Posterior cingulate gyrus (tissue), 11 donors: Measurements from ENCODE around the gene FSD2.
"Not testable (repeated sequence)": the region's sequence is repeated elsewhere in the genome, so short reads cannot be mapped to it uniquely, and the experiment has no call there.

Experiments
- DNase-seq, 10 donors: peaks; one replicate each; pipeline versions ENCODE4 v3.0.0 to v3.0.0-alpha.2; 2020 to 2021; ENCODE audit warnings: mixed read lengths in 3 of 10
- intact Hi-C: fragments of 100-400 bp; cut with DNase I; formaldehyde crosslinking; loops from one replicate; pipeline ENCODE4 v1.15.1; 2023

Gene FSD2

DNA sequence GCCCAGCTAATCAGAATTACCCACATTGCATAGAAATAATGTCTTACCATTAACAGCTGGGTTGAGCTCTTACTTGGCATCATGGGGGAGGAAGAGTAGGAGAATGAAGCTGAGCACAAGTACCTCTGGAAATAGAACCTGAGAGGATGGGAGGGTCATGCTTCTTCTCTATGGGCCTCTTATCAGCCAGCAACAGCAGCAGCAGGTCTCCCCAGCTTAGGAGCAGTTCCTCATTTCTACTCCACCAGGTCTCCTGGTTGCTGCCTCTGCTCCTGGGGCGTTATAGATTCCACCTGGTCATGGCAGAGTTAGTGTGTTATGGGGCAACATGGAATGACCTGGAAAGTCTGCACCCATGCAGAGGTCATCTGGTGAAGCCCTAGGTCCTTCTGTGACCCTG lies 3.4 kb downstream of the FSD2 start:
- DNase-seq, result no peak
- intact Hi-C loops, result loop anchor here (10.0 kb wide), 1 partner anchor 268 kb away; no protein-coding TSS in a partner anchor

GRCh38 chr15:82799183-82799841 lies 6.6 kb downstream of the FSD2 start:
- intact Hi-C loops, result no loop called here
- DNase-seq, result peak in 1 of 10 donors; percentile 16

- intact Hi-C loops, result no loop called here
- peak in 1 of 10 donors; percentile 22 for DNase-seq
Measured at GRCh38 chr15:82798531-82799166, 7.2 kb downstream of the FSD2 start.

DNA sequence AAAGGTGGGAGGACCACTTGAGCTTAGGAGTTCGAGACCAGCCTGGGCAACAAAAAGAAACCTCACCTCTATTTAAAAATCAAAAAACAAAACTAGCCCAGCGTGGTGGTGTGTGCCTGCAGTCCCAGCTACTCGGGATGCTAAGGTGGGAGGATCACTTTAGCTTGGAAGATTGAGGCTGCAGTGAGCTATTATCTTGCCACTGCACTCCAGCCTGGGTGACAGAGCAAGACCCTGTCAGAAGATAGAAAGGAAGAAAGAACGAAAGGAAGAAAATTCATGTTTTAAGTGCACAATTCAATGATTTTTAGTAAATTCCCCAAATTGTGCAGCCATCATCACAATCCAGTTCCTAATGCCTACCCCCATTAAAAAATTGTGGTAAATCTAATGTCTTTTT lies 7.8 kb downstream of the FSD2 start:
- no peak for DNase-seq
- intact Hi-C loops, result no loop called here

DNA sequence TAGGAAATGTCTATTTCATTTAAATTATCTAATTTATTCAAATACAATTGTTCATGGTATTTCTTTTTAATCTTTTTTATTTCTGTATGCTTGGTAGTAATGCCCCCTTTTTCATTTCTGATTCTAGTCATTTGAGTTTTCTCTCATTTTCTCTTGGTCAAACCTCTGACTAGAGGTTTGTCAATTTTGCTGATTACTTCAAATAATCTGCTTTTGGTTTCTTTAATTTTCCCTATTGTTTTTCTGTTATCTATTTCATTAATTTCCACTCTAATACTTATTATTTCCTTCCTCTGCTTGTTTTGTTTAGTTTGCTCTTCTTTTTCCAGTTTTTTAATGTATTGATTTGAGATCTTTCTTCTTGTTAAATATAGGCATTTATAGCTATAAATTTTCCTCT lies 12.1 kb downstream of the FSD2 start:
- no peak for DNase-seq
- intact Hi-C loops, result no loop called here

GRCh38 chr15:82792068-82792467 lies 13.8 kb downstream of the FSD2 start:
- intact Hi-C loops, result no loop called here
- DNase-seq, result no peak

DNA sequence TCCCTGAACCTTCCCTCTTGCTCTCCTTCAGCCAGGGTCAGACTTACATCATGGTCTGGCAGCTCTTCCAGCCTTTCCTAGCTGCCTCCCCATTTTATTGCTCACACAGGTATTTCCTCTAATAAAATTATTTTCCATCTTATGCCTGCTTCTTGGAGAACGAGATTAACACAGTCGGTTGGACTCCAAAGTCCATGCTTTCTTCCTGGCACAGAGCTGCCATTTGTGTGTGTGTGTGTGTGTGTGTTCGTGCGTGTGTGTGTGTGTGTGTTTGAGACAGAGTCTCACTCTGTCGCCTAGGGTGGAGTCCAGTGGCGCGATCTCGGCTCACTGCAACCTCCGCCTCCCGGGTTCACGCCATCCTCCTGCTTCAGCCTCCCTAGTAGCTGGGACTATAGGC lies 15.5 kb downstream of the FSD2 start:
- no peak for DNase-seq
- intact Hi-C loops, result no loop called here

- no peak for DNase-seq
- intact Hi-C loops, result no loop called here
Measured at GRCh38 chr15:82789491-82789890, 16.4 kb downstream of the FSD2 start.

- no peak for DNase-seq
Measured at GRCh38 chr15:82788496-82788895, 17.4 kb downstream of the FSD2 start.

DNA sequence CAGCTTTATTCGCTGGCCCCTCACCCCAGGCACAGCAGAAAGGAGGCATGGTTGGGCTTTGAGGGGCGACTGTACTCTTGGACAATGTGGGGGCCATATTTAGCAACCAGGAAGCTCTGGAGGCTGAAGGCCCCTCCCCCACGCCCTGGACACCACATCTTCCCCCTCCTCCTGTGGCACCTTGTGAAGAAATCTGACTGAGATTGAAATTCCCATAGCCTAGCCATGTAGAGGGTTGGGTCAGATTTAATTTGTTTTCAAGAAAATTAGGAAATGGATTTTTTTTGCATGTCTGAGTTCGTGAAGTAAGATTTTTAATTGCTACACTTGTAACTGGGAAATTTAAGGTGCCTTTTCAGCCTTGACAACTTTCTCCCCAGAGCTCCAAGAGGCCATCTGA lies 24.5 kb downstream of the FSD2 start:
- no peak for DNase-seq
- intact Hi-C loops, result no loop called here

More at GRCh38 chr15:82788496-82788895, 17.4 kb downstream of the FSD2 start:
- intact Hi-C loops, result no loop called here

DNA sequence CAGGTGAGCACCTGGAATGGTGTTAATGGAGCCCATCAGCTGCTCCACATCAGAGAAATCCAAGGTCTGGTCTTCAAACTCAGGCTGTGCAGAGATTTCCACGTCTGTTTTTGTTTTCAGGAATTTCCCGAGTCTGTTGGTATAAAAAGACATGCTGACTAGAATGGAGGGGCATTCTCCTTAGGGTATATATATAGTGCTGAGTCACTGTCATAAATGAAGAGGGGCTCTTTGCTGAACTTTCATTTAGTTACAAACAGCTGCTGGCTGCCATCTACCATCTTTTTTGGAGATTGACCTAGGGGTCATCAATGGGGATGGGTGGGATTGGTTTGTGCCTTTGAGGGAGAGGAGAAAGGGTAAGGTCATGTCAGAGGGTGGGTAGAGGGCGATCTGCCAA lies 27.1 kb downstream of the FSD2 start:
- DNase-seq, result no peak
- intact Hi-C loops, result no loop called here

- intact Hi-C loops, result no loop called here
- DNase-seq, result no peak
Measured at GRCh38 chr15:82774496-82774895, 31.4 kb downstream of the FSD2 start.

DNA sequence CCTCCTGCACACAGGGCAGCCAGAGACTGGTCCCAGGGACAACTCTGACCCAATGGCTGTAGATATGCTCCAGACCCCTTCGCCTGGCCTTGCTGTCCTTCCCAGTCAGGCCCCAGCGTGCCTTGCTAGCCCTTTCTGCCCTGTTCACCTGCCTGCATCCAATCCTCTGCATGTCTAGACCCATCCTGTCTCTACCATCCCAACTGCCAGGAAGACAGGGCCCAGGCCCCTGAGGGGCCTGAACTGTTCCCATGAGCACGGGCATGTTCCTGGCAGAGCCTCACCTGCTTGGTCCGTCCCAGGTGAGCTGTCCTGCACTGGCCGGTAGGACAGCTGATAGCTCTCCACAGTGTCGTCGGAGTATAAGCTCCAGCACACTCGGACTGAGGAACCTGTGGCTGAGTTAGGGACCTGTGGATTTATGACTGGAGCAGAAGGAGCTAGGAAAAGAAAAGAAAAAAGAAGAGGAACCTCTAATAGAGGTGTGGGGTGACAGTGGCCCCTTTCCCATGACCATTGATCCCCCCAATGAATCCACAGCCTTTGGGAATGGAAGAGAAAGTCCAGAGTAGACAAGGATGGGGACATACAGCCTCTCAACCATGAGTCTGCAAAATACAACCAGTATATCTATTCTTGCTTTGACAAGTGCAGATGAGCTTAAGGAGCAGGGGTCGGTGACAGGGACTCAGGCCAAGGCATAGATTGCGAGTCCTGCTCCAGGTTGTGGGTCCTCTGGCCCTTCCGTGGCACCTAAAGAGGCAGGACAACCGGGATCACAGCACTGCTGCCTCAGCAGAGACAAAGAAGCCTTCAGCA lies 33.9 kb downstream of the FSD2 start:
- peak in 1 of 10 donors; percentile 63 for DNase-seq
- intact Hi-C loops, result no loop called here

- intact Hi-C loops, result no loop called here
- DNase-seq, result no peak
Measured at GRCh38 chr15:82768414-82769054, 37.3 kb downstream of the FSD2 start.

DNA sequence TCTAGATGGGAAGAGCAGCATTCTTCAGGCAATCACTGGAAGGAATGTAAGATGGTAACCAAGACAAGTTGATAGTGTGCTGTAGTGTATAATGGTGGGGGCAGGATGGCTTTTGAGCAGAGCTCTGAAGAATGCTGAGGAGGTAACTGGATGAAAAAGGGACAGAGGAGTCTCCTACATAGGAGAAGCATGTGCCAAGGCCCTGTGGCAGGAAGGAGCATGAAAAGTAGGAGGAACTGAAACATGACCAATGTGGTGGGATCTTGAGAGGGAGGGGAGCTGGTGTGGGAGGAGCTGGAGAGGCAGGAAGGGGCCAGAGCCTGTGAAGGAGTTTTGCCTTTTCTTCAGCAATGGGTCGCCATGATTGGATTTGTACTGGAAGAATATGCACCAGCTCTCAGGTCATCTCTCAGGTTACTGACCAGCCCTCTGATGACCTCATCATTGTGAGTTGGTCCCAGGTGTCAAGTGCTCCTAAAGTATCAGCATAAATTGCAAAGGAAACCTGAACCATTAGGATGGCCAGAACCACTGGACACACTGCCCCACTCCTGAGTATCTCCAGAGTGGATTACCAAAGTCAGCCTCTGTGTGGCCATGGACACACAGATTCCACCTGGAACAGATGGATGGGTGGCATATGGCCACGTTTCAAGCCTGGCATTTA lies 38.6 kb downstream of the FSD2 start:
- intact Hi-C loops, result no loop called here
- DNase-seq, result no peak

GRCh38 chr15:82766201-82766600 lies 39.7 kb downstream of the FSD2 start:
- DNase-seq, intact Hi-C loops: not testable (repeated sequence)

- DNase-seq, result no peak
- intact Hi-C loops, result no loop called here
Measured at GRCh38 chr15:82764740-82765139, 41.1 kb downstream of the FSD2 start.

- no peak for DNase-seq
- intact Hi-C loops, result no loop called here
Measured at GRCh38 chr15:82764117-82764490, 41.8 kb downstream of the FSD2 start.

- intact Hi-C loops, result no loop called here
- no peak for DNase-seq
Measured at GRCh38 chr15:82763361-82764116, 42.3 kb downstream of the FSD2 start.

DNA sequence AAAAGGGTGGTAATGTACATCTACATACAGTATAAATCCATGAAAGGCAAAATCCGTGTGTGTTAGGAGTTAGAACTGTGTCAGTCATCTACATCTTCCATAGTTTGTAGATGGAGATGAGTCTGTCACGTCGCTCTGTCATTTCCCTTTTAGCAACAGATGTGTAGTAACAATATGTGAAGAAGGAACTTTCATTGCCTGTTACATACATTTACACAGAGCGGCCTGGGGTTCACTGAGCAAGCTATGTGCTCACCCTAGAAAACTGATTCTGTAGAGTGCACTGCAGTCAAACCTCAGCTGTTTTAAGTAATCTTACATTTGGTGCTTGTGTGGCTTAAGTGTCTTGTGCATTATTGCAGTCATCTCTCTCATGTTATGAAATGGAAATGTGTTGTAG lies 54.6 kb downstream of the FSD2 start:
- intact Hi-C loops, result loop anchor here (2.0 to 5.0 kb wide), 4 partner anchors 59 to 259 kb away; partner anchors contain the start of genes C15orf40, CPEB1 and RPS17
- DNase-seq, result no peak
